ENCODE data around the gene KDM2A.

KDM2A gene

GRCh38 chr11:67237574-67237973 lies 118.5 kb downstream of the KDM2A start:
- no peak for DNase-seq (ENCODE audit: low read depth)

- DNase-seq (ENCODE audit: low read depth), result no peak
Measured at GRCh38 chr11:67238894-67239782, 120.1 kb downstream of the KDM2A start.

- DNase-seq (ENCODE audit: low read depth), result peak; percentile 77
Measured at GRCh38 chr11:67239783-67240575, 120.9 kb downstream of the KDM2A start.

GRCh38 chr11:67240576-67241389 lies 121.7 kb downstream of the KDM2A start:
- peak; percentile 38 for DNase-seq (ENCODE audit: low read depth)

- DNase-seq (ENCODE audit: low read depth), result no peak
Measured at GRCh38 chr11:67242548-67242947, 123.5 kb downstream of the KDM2A start.

- DNase-seq (ENCODE audit: low read depth), result no peak
Measured at GRCh38 chr11:67243051-67243450, 124.0 kb downstream of the KDM2A start.

GRCh38 chr11:67245046-67245445 lies 126.0 kb downstream of the KDM2A start:
- no peak for DNase-seq (ENCODE audit: low read depth)

- DNase-seq (ENCODE audit: low read depth), result no peak
Measured at GRCh38 chr11:67247946-67248550, 129.0 kb downstream of the KDM2A start.

GRCh38 chr11:67248653-67249052 lies 129.6 kb downstream of the KDM2A start:
- DNase-seq (ENCODE audit: low read depth), result no peak

GRCh38 chr11:67250059-67251043 lies 131.3 kb downstream of the KDM2A start:
- no peak for DNase-seq (ENCODE audit: low read depth)

GRCh38 chr11:67251841-67252240 lies 132.8 kb downstream of the KDM2A start:
- DNase-seq (ENCODE audit: low read depth), result no peak

GRCh38 chr11:67252831-67253239 lies 133.8 kb downstream of the KDM2A start:
- DNase-seq (ENCODE audit: low read depth), result no peak

- no peak for DNase-seq (ENCODE audit: low read depth)
Measured at GRCh38 chr11:67253872-67254624, 135.0 kb downstream of the KDM2A start.

- no peak for DNase-seq (ENCODE audit: low read depth)
Measured at GRCh38 chr11:67254798-67255197, 135.7 kb downstream of the KDM2A start.

GRCh38 chr11:67255353-67255752 lies 136.3 kb downstream of the KDM2A start:
- DNase-seq (ENCODE audit: low read depth), result no peak

GRCh38 chr11:67255864-67256263 lies 136.8 kb downstream of the KDM2A start:
- no peak for DNase-seq (ENCODE audit: low read depth)

- DNase-seq (ENCODE audit: low read depth), result no peak
Measured at GRCh38 chr11:67256477-67257135, 137.5 kb downstream of the KDM2A start.

- no peak for DNase-seq (ENCODE audit: low read depth)
Measured at GRCh38 chr11:67260406-67260805, 141.3 kb downstream of the KDM2A start.
